Activated T-helper 2 cell treated with anti-CD3 and anti-CD28 coated beads, Interferon-gamma antibody, Interleukin-2, Interleukin-4, amounts not matched to agents 10 μg/mL and 5 μg/mL and 100 μg/mL, durations not matched to agents 14 hours and 24 hours and 36 hours (primary cell): Measurements from ENCODE around the gene IGF1. TPM values are rescaled to one million over a fixed set of nuclear protein-coding genes. Genes with fewer than 3 reads are reported as not detected.
A peak's percentile ranks its signal among the peaks of the same experiment; 100 is the strongest.

ENCODE experiments used
- DNase-seq: peaks from one replicate; pipeline ENCODE4 v3.0.0; 2021; ENCODE audit warnings: low spot score
- H3K27ac Mint-ChIP-seq: one replicate; pipeline ENCODE4 v1.8.0; 2021; ENCODE audit warnings: mixed read lengths
- H3K27me3 Mint-ChIP-seq: one replicate; pipeline ENCODE4 v1.8.0; 2021; ENCODE audit warnings: low read depth, mixed read lengths
- H3K36me3 Mint-ChIP-seq: one replicate; pipeline ENCODE4 v1.8.0; 2021; ENCODE audit warnings: low read depth, mixed read lengths
- H3K4me1 Mint-ChIP-seq: one replicate; pipeline ENCODE4 v1.8.0; 2021; ENCODE audit warnings: low read depth, mixed read lengths
- H3K4me3 Mint-ChIP-seq: one replicate; pipeline ENCODE4 v1.8.0; 2021; ENCODE audit warnings: low read depth, mild to moderate bottlenecking, moderate library complexity, mixed read lengths
- H3K9me3 Mint-ChIP-seq: one replicate; pipeline ENCODE4 v1.8.0; 2021; ENCODE audit warnings: mixed read lengths
- intact Hi-C: fragments of 100-400 bp; cut with micrococcal nuclease; formaldehyde crosslinking; loops from one replicate; pipeline ENCODE4 v1.15.1; 2023
- total RNA-seq: library from RNA; stranded (reverse); gene quantifications from 2 replicates; pipeline ENCODE4 v1.2.3, GENCODE V29; 2022

The IGF1 gene
- total RNA-seq, 1 donor from 2014 or later, result 1.6 TPM

GRCh38 chr12:102484428-102484958 lies 4.1 kb upstream of the IGF1 start:
- Mint-ChIP-seq H3K36me3 (peaks cover 7% of the 10 kb centered on the region), H3K4me1 (peaks cover 36% of the 10 kb centered on the region), H3K9me3 (peaks cover 16% of the 10 kb centered on the region), H3K4me3 (peak overlapping the region; percentile 71), H3K27me3 (no peaks in the 10 kb centered on the region), H3K27ac (peak overlapping the region; percentile 96)
- intact Hi-C loops, result loop anchor here (1.0 to 10.0 kb wide), 10 partner anchors 43 to 548 kb away; partner anchors contain the start of genes NUP37, PARPBP and WASHC3
- DNase-seq, result peak; percentile 53

GRCh38 chr12:102484017-102484416 lies 3.7 kb upstream of the IGF1 start:
- peaks cover 36% of the 10 kb centered on the region for H3K4me1 Mint-ChIP-seq
- peaks cover 11% of the 10 kb centered on the region for H3K9me3 Mint-ChIP-seq
- H3K36me3 Mint-ChIP-seq, result peaks cover 7% of the 10 kb centered on the region
- no peak for DNase-seq
- H3K4me3 Mint-ChIP-seq, result peak overlapping the region; percentile 71
- peak overlapping the region; percentile 96 for H3K27ac Mint-ChIP-seq
- H3K27me3 Mint-ChIP-seq, result no peaks in the 10 kb centered on the region
- intact Hi-C loops, result loop anchor here (1.0 to 10.0 kb wide), 10 partner anchors 43 to 548 kb away; partner anchors contain the start of genes NUP37, PARPBP and WASHC3

GRCh38 chr12:102483466-102483865 lies 3.1 kb upstream of the IGF1 start:
- peaks cover 5% of the 10 kb centered on the region for H3K36me3 Mint-ChIP-seq
- no peaks in the 10 kb centered on the region for H3K27me3 Mint-ChIP-seq
- peaks cover 36% of the 10 kb centered on the region for H3K4me1 Mint-ChIP-seq
- intact Hi-C loops, result loop anchor here (5.0 to 10.0 kb wide), 3 partner anchors 261 to 421 kb away; partner anchors contain the start of gene WASHC3
- no peak for DNase-seq
- H3K4me3 Mint-ChIP-seq, result no peak overlapping the region
- peak overlapping the region; percentile 96 for H3K27ac Mint-ChIP-seq
- H3K9me3 Mint-ChIP-seq, result peaks cover 6% of the 10 kb centered on the region

GRCh38 chr12:102481705-102482425 lies 1.5 kb upstream of the IGF1 start:
- Mint-ChIP-seq H3K4me1 (peaks cover 45% of the 10 kb centered on the region), H3K9me3 (peaks cover 6% of the 10 kb centered on the region), H3K27me3 (no peaks in the 10 kb centered on the region), H3K36me3 (peaks cover 5% of the 10 kb centered on the region), H3K4me3 (no peak overlapping the region), H3K27ac (peak overlapping the region; percentile 30)
- intact Hi-C loops, result loop anchor here (5.0 to 10.0 kb wide), 3 partner anchors 263 to 420 kb away; partner anchors contain the start of gene WASHC3
- DNase-seq, result no peak

DNA sequence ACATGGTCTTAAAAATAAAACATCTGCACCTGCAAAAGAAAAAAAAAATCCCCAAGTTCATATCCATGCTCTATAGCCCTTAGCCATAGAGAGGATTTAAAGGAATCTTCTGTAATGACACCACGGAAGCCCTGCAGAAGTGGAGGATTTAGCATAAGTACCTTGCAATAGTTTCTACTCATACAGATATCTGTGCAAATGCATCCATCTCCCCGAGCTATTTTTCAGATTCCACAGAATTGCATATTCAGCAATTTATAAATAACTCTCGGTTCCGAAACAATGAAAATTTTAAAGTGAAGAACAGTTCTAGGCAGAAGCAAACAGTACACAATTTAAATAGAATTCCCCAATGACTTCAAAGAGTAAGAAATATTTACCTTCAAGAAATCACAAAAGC lies 424 bp downstream of the IGF1 start:
- no peak for DNase-seq
- Mint-ChIP-seq H3K9me3 (peaks cover 6% of the 10 kb centered on the region), H3K27me3 (no peaks in the 10 kb centered on the region), H3K36me3 (peaks cover 5% of the 10 kb centered on the region), H3K4me3 (no peak overlapping the region), H3K4me1 (peaks cover 51% of the 10 kb centered on the region), H3K27ac (no peak overlapping the region)
- intact Hi-C loops, result loop anchor here (2.0 to 10.0 kb wide), 4 partner anchors 265 to 539 kb away; partner anchors contain the start of gene WASHC3

DNA sequence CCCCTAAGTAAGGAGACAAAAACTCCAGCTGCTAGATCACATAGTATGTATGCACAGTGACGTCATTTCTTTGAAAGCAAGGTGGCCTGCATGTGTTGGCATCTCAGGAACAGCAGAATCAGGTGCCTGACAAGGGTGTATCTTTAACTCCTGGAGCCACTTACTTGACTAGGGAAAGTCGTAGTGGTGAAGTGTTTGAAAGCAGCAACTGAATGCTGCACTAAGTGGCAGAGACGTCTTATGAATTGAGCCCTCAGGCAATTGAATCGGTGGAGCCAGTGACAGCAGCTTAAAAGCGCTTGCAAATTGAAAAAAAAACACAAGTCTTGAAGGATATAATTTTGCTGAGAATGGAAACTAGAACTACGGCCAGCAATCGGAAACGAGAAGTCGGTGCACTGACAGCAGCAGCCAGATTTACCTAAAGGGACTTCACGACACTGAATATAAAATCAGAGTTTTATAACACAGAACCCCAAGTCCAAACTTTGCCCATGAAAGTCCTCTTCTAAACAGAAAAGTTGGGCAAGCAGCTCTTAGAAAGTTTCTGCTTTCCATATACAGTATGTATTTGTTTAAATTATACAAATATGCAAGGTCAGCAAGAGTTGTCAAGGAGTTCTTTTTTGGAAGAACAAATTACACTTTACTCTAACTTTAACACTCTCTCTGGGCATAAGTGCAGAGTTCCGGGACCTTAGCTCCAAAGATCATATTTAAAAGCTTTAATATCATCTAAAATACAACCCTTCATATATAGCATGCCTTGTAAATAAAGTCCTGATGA lies 1.1 kb downstream of the IGF1 start:
- peaks cover 6% of the 10 kb centered on the region for H3K9me3 Mint-ChIP-seq
- H3K36me3 Mint-ChIP-seq, result peaks cover 5% of the 10 kb centered on the region
- no peak overlapping the region for H3K4me3 Mint-ChIP-seq
- H3K27ac Mint-ChIP-seq, result no peak overlapping the region
- peak; percentile 17 for DNase-seq
- H3K27me3 Mint-ChIP-seq, result no peaks in the 10 kb centered on the region
- intact Hi-C loops, result loop anchor here (2.0 kb wide), 1 partner anchor 538 kb away; no protein-coding TSS in a partner anchor
- H3K4me1 Mint-ChIP-seq, result peaks cover 51% of the 10 kb centered on the region

- Mint-ChIP-seq H3K9me3 (peaks cover 6% of the 10 kb centered on the region), H3K4me3 (no peak overlapping the region), H3K4me1 (peaks cover 47% of the 10 kb centered on the region), H3K27me3 (no peaks in the 10 kb centered on the region), H3K27ac (no peak overlapping the region), H3K36me3 (peaks cover 5% of the 10 kb centered on the region)
- peak; percentile 40 for DNase-seq
- intact Hi-C loops, result loop anchor here (2.0 kb wide), 1 partner anchor 538 kb away; no protein-coding TSS in a partner anchor
These were observed 1.8 kb downstream of the IGF1 start for GRCh38 chr12:102478405-102479098.

GRCh38 chr12:102475355-102475754 lies 5.0 kb downstream of the IGF1 start:
- Mint-ChIP-seq H3K4me3 (no peak overlapping the region), H3K9me3 (no peaks in the 10 kb centered on the region), H3K27me3 (no peaks in the 10 kb centered on the region), H3K27ac (no peak overlapping the region), H3K36me3 (no peaks in the 10 kb centered on the region), H3K4me1 (peaks cover 28% of the 10 kb centered on the region)
- no peak for DNase-seq
- intact Hi-C loops, result no loop called here

DNA sequence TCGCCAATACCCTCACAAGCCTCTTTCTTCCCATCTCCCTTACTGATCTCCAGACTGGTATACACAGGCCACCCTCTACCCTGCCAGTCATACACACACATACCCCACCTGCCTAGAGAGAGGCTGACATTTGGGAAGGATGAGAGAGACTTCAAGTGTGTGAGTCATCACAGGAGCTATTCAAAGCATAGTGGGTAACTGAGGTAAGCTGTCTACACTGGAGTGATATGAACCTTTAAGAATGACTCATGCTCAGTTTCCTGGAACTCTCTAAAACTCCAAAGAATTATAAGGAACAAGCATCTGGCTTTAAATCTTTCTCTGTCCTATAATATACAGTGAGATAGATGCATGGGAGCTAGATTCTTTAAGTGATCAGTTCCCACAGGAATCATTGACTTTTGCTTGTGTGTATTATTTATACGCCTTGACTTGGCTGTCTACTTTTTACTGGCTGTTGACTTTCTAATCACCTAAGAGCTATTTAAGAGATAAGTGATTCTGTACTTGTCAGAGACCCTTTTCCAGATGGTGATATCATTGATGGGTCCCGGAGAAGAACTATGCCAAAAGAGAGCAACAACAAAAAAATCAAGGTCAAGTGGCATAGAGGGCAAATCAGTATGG lies 5.8 kb downstream of the IGF1 start:
- no peak overlapping the region for H3K4me3 Mint-ChIP-seq
- DNase-seq, result peak; percentile 9
- peak overlapping the region; percentile 34 for H3K27ac Mint-ChIP-seq
- H3K27me3 Mint-ChIP-seq, result no peaks in the 10 kb centered on the region
- H3K4me1 Mint-ChIP-seq, result peaks cover 28% of the 10 kb centered on the region
- no peaks in the 10 kb centered on the region for H3K36me3 Mint-ChIP-seq
- intact Hi-C loops, result no loop called here
- no peaks in the 10 kb centered on the region for H3K9me3 Mint-ChIP-seq

- no peak for DNase-seq
- H3K9me3 Mint-ChIP-seq, result no peaks in the 10 kb centered on the region
- intact Hi-C loops, result no loop called here
- H3K27ac Mint-ChIP-seq, result no peak overlapping the region
- peaks cover 6% of the 10 kb centered on the region for H3K27me3 Mint-ChIP-seq
- H3K4me1 Mint-ChIP-seq, result peaks cover 24% of the 10 kb centered on the region
- H3K4me3 Mint-ChIP-seq, result no peak overlapping the region
- no peaks in the 10 kb centered on the region for H3K36me3 Mint-ChIP-seq
These were observed 7.9 kb downstream of the IGF1 start for GRCh38 chr12:102472496-102472895.

DNA sequence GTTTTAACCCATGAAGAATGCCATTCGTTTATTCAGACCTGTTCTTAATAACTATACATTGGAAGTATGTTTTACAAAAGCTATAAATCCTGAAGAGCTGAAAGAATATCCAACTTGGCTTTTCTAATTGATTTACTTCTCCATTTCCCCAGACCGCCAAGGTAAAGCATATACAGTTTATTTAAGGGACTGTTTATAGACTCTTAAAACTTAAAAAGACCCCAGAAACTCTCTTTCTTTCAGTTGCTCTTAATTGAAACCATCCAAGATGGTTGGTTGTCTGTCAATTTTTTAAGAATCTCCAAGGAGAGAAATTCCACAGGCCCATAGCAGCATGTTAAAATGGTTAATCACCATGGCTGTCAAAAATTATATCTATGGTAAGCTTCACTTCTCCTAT lies 8.8 kb downstream of the IGF1 start:
- no peak for DNase-seq
- Mint-ChIP-seq H3K36me3 (no peaks in the 10 kb centered on the region), H3K27me3 (peaks cover 12% of the 10 kb centered on the region), H3K4me1 (peaks cover 17% of the 10 kb centered on the region), H3K27ac (no peak overlapping the region), H3K9me3 (no peaks in the 10 kb centered on the region), H3K4me3 (no peak overlapping the region)
- intact Hi-C loops, result no loop called here

DNA sequence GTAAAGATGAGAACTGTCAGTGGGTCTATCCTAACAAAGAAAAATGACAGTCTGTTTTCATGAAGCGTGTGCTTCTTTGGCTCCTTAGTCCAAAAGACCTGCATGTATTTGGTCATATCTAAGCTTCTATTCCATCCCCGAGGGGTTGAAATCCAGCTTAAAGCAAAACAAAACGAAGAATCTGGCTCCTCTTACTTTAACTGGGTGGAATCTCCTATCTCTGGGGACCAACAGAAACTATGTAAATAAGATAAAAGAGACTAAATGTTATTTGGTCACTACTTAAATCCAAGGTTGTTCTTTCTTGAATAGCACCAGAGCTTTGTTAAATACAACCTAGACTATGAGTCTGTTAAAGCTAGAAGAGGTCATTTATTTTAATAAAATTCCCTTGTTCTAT lies 9.4 kb downstream of the IGF1 start:
- intact Hi-C loops, result no loop called here
- Mint-ChIP-seq H3K36me3 (no peaks in the 10 kb centered on the region), H3K4me1 (peaks cover 13% of the 10 kb centered on the region), H3K9me3 (no peaks in the 10 kb centered on the region), H3K27me3 (peaks cover 16% of the 10 kb centered on the region), H3K4me3 (no peak overlapping the region), H3K27ac (no peak overlapping the region)
- DNase-seq, result no peak
